SK-N-MC (cell line): Measurements from ENCODE around the gene RPS6KL1.

Source experiments
- EZH2 ChIP-seq: fragments of 200-600 bp; sonication (generic); IDR thresholded peaks from one replicate; pipeline ENCODE4 v1.6.1; 2017; ENCODE audit warnings: antibody characterized with exemption
- FOXP2 ChIP-seq: optimal IDR thresholded peaks from 2 replicates; pipeline ENCODE3; 2011; ENCODE audit warnings: mild to moderate bottlenecking, moderate library complexity; ENCODE audit not compliant: insufficient read depth; ENCODE audit errors: extremely low read length, control extremely low read depth
- POLR2AphosphoS5 ChIP-seq: IDR thresholded peaks from 2 replicates; pipeline ENCODE4 v1.6.1; 2012; ENCODE audit warnings: mild to moderate bottlenecking, low read depth, low read length, borderline replicate concordance

DNA sequence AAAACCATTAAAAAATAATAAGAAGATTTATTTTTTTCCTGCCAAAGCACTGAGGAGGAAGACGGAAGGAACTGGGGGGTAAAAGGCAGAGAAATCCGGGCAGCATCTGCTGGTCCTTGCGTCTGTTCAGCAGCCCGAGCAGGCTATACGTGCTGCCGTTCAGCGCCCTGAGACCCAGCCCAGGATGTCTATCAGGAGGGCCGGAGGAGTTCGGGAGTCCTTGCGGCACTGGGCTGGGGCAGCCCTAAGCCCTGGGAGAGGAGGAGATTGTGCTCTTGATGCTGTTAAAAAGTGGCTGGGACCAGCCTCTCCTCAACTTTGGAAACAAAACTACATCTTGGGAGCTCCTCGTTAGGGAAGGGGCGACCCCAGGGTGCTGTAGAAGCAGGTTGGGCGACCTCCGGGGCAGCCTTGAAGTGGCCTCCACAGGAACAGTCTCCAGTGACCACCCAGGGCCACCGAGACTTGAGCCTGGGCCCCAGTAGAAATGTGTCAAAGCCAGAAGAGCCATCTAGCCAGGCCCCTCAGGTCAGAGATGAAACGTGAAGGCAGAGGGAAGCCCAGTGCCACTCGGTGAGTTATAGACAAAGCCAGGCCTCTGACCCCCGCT, 18.0 kb upstream of the RPS6KL1 start:
- no peak for TF ChIP-seq POLR2AphosphoS5
- TF ChIP-seq EZH2: no peak
- TF ChIP-seq FOXP2: no peak
